Esophagus (tissue), 2 donors: Measurements from ENCODE around the gene TMSB4X. TPM values are rescaled to one million over a fixed set of nuclear protein-coding genes. Genes with fewer than 3 reads are reported as not detected.
"Not testable (repeated sequence)": the region's sequence is repeated elsewhere in the genome, so short reads cannot be mapped to it uniquely, and the experiment has no call there.

Experiments used
- H3K27ac ChIP-seq, 2 donors: one replicate each; pipeline ENCODE4 v1.5.1; 2013; ENCODE audit warnings: low read depth in 2 of 2, mild to moderate bottlenecking in 2 of 2, inconsistent platforms in 1 of 2, low read length in 1 of 2, moderate library complexity in 1 of 2
- H3K27me3 ChIP-seq, 2 donors: one replicate each; pipeline ENCODE4 v1.6.1; 2013; ENCODE audit warnings: low read length in 2 of 2, control low read depth in 1 of 2, mild to moderate bottlenecking in 1 of 2; ENCODE audit not compliant: insufficient read depth in 2 of 2, control insufficient read depth in 1 of 2
- H3K36me3 ChIP-seq, 2 donors: one replicate each; pipeline ENCODE4 v1.6.1; 2013; ENCODE audit warnings: low read length in 1 of 2; ENCODE audit not compliant: control insufficient read depth in 2 of 2, insufficient read depth in 2 of 2
- H3K4me1 ChIP-seq, 2 donors: one replicate each; pipeline ENCODE4 v1.6.1; 2013; ENCODE audit warnings: low read length in 1 of 2; ENCODE audit not compliant: control insufficient read depth in 2 of 2, insufficient read depth in 2 of 2
- H3K4me3 ChIP-seq, 2 donors: one replicate each; pipeline ENCODE4 v1.5.1; 2013; ENCODE audit warnings: low read length in 2 of 2, mild to moderate bottlenecking in 2 of 2, low read depth in 1 of 2, moderate library complexity in 1 of 2
- H3K9me3 ChIP-seq, 2 donors: one replicate each; pipeline ENCODE4 v1.6.1; 2013; ENCODE audit warnings: mild to moderate bottlenecking in 2 of 2, low read depth in 1 of 2, low read length in 1 of 2, moderate library complexity in 1 of 2; ENCODE audit not compliant: control insufficient read depth in 2 of 2, insufficient read depth in 1 of 2
- WGBS, 2 donors: extraction: QIAGEN DNeasy Blood & Tissue Kit; methylation state at CpG; one replicate each; pipeline ENCODE4 v1.1.7; 2013; 5-methylcytosine and 5-hydroxymethylcytosine counted together
- polyA plus RNA-seq, 2 donors: library from polyadenylated mRNA; stranded (reverse); fragments of 200-250 nt; gene quantifications; one replicate each; pipeline ENCODE4 v1.2.3, GENCODE V29; 2013
- donor health status: healthy with polysubstance abuse.
- donor health status: Bipolar disorder and iron deficiency.

Gene TMSB4X
- polyA plus RNA-seq, 2 donors = 1,322 to 1,747 TPM

DNA sequence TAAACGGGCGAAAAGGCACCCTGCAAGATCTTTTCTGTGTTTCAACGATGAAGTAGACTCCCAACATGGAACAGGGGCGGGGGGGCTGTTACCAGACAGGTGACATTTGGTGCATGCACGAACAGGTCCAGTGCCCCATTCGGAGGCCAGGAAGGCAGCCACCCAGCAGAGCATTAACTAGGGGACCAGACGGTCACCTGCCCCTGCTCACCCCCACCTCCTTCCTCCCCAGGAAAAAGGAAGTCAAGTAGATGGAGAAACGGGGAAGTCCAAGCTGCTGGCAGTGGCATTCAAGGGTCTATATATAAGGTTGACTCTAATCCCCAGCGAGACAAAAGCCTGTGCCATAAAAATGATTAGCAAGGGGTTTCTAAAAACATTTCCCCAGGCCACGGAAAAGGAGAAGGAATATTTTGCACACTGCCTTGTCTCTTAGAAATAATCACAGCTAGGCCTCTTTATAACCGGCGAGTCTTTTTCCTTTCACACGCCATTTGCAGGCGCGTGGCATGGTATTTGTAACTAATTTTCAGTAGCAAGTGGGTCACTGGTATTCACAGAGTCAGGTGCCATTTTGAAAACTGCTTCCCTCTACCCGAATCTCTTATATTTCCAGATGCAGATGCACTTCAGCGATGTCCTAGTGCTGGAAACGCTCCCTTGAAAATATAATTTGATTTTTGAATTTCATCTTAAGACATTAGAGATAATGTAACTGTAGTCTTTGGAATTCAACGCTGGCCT lies 1.2 kb upstream of the TMSB4X start:
- H3K9me3 ChIP-seq = peaks cover 0 to 8% of the 10 kb centered on the region in 2 donors
- WGBS, 2 donors = 48 to 58% methylated on average over 19 of the region's 19 CpGs
- peak overlapping the region in 1 of 2 donors; percentile 59 for H3K4me3 ChIP-seq
- no peaks in the 10 kb centered on the region for H3K4me1 ChIP-seq
- H3K27me3 ChIP-seq = no peaks in the 10 kb centered on the region
- no peaks in the 10 kb centered on the region for H3K36me3 ChIP-seq
- peak overlapping the region; percentile 72 to 97 for H3K27ac ChIP-seq

- no peaks in the 10 kb centered on the region for H3K36me3 ChIP-seq
- peak overlapping the region; percentile 89 to 97 for H3K27ac ChIP-seq
- no peaks in the 10 kb centered on the region for H3K4me1 ChIP-seq
- no peaks in the 10 kb centered on the region for H3K27me3 ChIP-seq
- H3K4me3 ChIP-seq = peak overlapping the region; percentile 59 to 89
- WGBS, 2 donors = 0 to 23% methylated on average over 13 of the region's 13 CpGs
- H3K9me3 ChIP-seq = peaks cover 0 to 8% of the 10 kb centered on the region in 2 donors
These were observed 560 bp upstream of the TMSB4X start for GRCh38 chrX:12974305-12974795.

GRCh38 chrX:12975670-12975965 lies 708 bp downstream of the TMSB4X start:
- no peaks in the 10 kb centered on the region for H3K36me3 ChIP-seq
- WGBS, 2 donors = 0 to 25% methylated on average over 25 to 26 of the region's 26 CpGs
- no peaks in the 10 kb centered on the region for H3K4me1 ChIP-seq
- peaks cover 0 to 8% of the 10 kb centered on the region in 2 donors for H3K9me3 ChIP-seq
- peak overlapping the region; percentile 59 to 89 for H3K4me3 ChIP-seq
- H3K27me3 ChIP-seq = no peaks in the 10 kb centered on the region
- H3K27ac ChIP-seq = peak overlapping the region; percentile 89 to 97

DNA sequence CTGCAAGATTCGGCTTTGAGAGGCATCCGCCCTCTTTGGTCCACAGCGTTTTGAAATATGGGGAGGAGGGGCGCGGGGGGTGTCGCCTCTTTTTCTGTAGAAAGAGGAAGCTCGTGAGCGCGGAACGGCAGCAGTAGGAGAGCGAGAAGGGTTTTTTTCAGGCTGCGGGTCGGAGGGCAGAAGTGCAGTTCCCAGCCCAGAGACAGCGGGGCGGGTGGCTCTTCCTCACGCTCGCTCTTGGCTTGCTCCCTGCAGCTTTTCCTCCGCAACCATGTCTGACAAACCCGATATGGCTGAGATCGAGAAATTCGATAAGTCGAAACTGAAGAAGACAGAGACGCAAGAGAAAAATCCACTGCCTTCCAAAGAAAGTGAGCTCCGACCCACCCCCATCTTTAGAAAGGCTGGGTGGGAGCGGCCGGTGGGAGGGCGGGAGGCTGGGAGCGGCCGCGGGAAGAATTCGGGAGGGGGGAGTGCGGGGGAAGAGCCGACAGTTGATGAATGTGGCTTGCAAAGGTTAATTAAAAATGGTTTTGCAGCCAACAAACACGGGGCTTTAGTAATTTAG lies 1.2 kb downstream of the TMSB4X start:
- Histone ChIP-seq H3K4me1 (no peaks in the 10 kb centered on the region), H3K27ac (peak overlapping the region; percentile 89 to 97), H3K9me3 (peaks cover 0 to 8% of the 10 kb centered on the region in 2 donors), H3K4me3 (peak overlapping the region; percentile 59 to 89), H3K36me3 (no peaks in the 10 kb centered on the region), H3K27me3 (no peaks in the 10 kb centered on the region)
- 0 to 18% methylated on average over 34 of the region's 34 CpGs for WGBS, 2 donors

DNA sequence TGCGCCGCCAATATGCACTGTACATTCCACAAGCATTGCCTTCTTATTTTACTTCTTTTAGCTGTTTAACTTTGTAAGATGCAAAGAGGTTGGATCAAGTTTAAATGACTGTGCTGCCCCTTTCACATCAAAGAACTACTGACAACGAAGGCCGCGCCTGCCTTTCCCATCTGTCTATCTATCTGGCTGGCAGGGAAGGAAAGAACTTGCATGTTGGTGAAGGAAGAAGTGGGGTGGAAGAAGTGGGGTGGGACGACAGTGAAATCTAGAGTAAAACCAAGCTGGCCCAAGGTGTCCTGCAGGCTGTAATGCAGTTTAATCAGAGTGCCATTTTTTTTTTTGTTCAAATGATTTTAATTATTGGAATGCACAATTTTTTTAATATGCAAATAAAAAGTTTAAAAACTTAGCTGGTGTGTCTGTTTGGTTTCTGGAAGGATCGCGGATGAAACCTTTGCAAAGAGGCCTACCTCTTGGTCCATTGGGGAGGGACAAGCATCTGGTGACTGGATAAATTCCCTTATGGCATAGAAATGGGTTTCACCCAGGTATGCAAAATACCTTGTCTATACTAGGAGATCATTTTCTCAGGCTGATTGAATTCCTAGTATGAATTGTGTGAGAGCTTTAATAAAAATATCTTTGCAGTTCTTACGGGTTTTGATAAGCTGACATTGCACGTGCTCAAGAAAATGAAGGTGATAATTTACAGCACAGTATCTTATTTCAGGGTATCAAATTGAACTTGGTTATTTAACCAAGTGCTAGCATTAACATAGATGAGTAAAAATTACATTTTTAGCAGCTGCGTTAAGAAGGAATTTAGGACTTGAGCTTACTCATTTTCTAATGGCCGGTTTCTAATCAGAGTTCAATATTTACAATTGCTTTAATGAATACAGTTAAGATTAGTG lies 2.2 kb downstream of the TMSB4X start:
- H3K9me3 ChIP-seq, H3K4me3 ChIP-seq, H3K36me3 ChIP-seq, H3K27me3 ChIP-seq, H3K4me1 ChIP-seq: not testable (repeated sequence)
- H3K27ac ChIP-seq = peak overlapping the region; percentile 3 to 31
- 33 to 36% methylated on average over 12 of the region's 12 CpGs for WGBS, 2 donors

GRCh38 chrX:12977761-12978204 lies 2.9 kb downstream of the TMSB4X start:
- Histone ChIP-seq H3K36me3 (no peaks in the 10 kb centered on the region), H3K27ac (no peak overlapping the region), H3K4me3 (peak overlapping the region in 1 of 2 donors; percentile 24), H3K9me3 (peaks cover 0 to 8% of the 10 kb centered on the region in 2 donors), H3K4me1 (no peaks in the 10 kb centered on the region), H3K27me3 (no peaks in the 10 kb centered on the region)
- 41 to 47% methylated on average over 9 of the region's 9 CpGs for WGBS, 2 donors

DNA sequence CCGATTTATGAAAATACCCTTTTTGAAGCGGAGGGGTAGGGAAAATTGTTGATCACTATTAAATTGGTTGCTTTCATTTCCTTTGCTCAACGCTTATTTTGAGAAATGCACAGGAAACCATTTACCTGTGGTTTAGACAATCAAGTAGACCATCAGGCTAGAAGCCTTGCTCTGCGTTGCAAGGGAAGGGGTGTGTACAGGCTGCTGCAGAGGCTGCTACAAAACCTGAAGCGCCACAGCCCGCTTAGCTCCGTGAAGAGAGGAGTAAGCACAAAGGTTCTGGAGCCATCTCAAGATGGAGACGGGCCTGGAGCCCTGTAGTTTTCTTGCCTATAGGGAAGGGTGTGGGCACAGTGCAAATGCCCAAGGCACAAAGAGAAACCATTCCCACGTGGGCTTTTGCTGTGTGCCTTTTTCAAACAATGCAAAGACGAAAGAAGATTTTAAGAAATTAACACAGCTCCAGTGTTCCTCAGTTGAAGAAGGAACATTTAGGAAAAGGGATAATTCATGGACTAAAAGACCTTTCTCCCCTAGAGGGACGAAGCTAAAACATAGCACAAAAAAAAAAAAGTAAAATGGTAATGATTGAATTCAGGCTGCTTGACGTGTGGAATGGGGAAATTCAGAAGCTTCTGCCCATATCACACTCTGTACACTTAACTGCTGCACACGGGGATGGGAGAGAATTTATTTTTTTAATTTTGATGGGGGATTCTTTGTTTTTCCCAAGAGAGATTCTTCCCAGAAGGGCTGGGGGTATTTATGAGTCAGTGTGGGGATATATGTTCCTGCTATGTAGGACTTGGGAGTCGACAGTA lies 3.5 kb downstream of the TMSB4X start:
- H3K27me3 ChIP-seq = no peaks in the 10 kb centered on the region
- no peak overlapping the region for H3K4me3 ChIP-seq
- peaks cover 0 to 8% of the 10 kb centered on the region in 2 donors for H3K9me3 ChIP-seq
- 27 to 30% methylated on average over 14 of the region's 14 CpGs for WGBS, 2 donors
- H3K4me1 ChIP-seq = no peaks in the 10 kb centered on the region
- H3K36me3 ChIP-seq = no peaks in the 10 kb centered on the region
- peak overlapping the region; percentile 34 to 75 for H3K27ac ChIP-seq

GRCh38 chrX:12979026-12979607 lies 4.2 kb downstream of the TMSB4X start:
- H3K36me3 ChIP-seq = no peaks in the 10 kb centered on the region
- 60 to 62% methylated on average over 4 of the region's 4 CpGs for WGBS, 2 donors
- no peaks in the 10 kb centered on the region for H3K4me1 ChIP-seq
- peak overlapping the region in 1 of 2 donors; percentile 59 for H3K27ac ChIP-seq
- H3K27me3 ChIP-seq = no peaks in the 10 kb centered on the region
- peaks cover 0 to 8% of the 10 kb centered on the region in 2 donors for H3K9me3 ChIP-seq
- no peak overlapping the region for H3K4me3 ChIP-seq
